ENCODE measurements around the gene SHFL. TPM values are rescaled to one million over a fixed set of nuclear protein-coding genes. Genes with fewer than 3 reads are reported as not detected.

The SHFL gene
- total RNA-seq, 6 donors from 2014 or later, result 28.9 to 95.3 (median 39.0) TPM

GRCh38 chr19:10109528-10109927, 23.4 kb downstream of the SHFL start:
- Histone ChIP-seq H3K4me1 (peaks cover 18 to 51% (median 29%) of the 10 kb centered on the region in 4 donors), H3K27me3 (no peaks in the 10 kb centered on the region), H3K27ac (no peak overlapping the region), H3K4me3 (no peak overlapping the region), H3K9me3 (no peaks in the 10 kb centered on the region), H3K36me3 (peaks cover 14 to 55% (median 51%) of the 10 kb centered on the region in 4 donors)
- TF ChIP-seq EP300 (IDR thresholded peaks at IDR 0.05), result no peak
- TF ChIP-seq POLR2AphosphoS5 (IDR thresholded peaks at IDR 0.05), result no peak
- no peak for TF ChIP-seq POLR2A (IDR thresholded peaks at IDR 0.05)
- TF ChIP-seq CTCF (IDR thresholded peaks at IDR 0.05), result no peak
- WGBS, 2 donors, result 91 to 93% methylated on average over 5 to 14 of the region's 14 CpGs
- DNase-seq (no peak), ATAC-seq (ENCODE audit: low FRiP score in 2 of 2) (no peak)

GRCh38 chr19:10110076-10110971, 24.2 kb downstream of the SHFL start:
- DNase-seq (peak in 1 of 2 donors; percentile 79), ATAC-seq (ENCODE audit: low FRiP score in 2 of 2) (no peak)
- peaks cover 19 to 63% (median 59%) of the 10 kb centered on the region in 4 donors for H3K36me3 ChIP-seq
- no peaks in the 10 kb centered on the region for H3K9me3 ChIP-seq
- no peak overlapping the region for H3K4me3 ChIP-seq
- peaks cover 18 to 51% (median 24%) of the 10 kb centered on the region in 4 donors for H3K4me1 ChIP-seq
- no peak overlapping the region for H3K27ac ChIP-seq
- no peak for TF ChIP-seq POLR2A (IDR thresholded peaks at IDR 0.05)
- TF ChIP-seq CTCF (IDR thresholded peaks at IDR 0.05), result no peak
- no peak for TF ChIP-seq POLR2AphosphoS5 (IDR thresholded peaks at IDR 0.05)
- 87 to 91% methylated on average over 24 to 44 of the region's 44 CpGs for WGBS, 2 donors
- no peaks in the 10 kb centered on the region for H3K27me3 ChIP-seq

GRCh38 chr19:10110972-10111317, 24.8 kb downstream of the SHFL start:
- WGBS, 2 donors, result 85 to 91% methylated on average over 11 to 19 of the region's 19 CpGs
- Histone ChIP-seq H3K36me3 (peaks cover 25 to 69% (median 65%) of the 10 kb centered on the region in 4 donors), H3K4me1 (peaks cover 13 to 47% (median 19%) of the 10 kb centered on the region in 4 donors), H3K9me3 (no peaks in the 10 kb centered on the region), H3K27me3 (no peaks in the 10 kb centered on the region), H3K27ac (peak overlapping the region in 1 of 4 donors; percentile 32), H3K4me3 (no peak overlapping the region)
- TF ChIP-seq CTCF (IDR thresholded peaks at IDR 0.05) (no peak), POLR2AphosphoS5 (IDR thresholded peaks at IDR 0.05) (no peak), EP300 (IDR thresholded peaks at IDR 0.05) (no peak), POLR2A (IDR thresholded peaks at IDR 0.05) (no peak)
- ATAC-seq (ENCODE audit: low FRiP score in 2 of 2) (no peak), DNase-seq (peak in 1 of 2 donors; percentile 73)

- no peak for DNase-seq
- peak within 1 kb of the TSS in 3 of 4 donors; percentile 32 to 69 (median 51) for H3K27ac ChIP-seq
- ATAC-seq (ENCODE audit: low FRiP score in 2 of 2), result no peak
- no peak for TF ChIP-seq CTCF (IDR thresholded peaks at IDR 0.05)
- TF ChIP-seq EP300 (IDR thresholded peaks at IDR 0.05), result no peak
- TF ChIP-seq POLR2AphosphoS5 (IDR thresholded peaks at IDR 0.05), result no peak
- TF ChIP-seq POLR2A (IDR thresholded peaks at IDR 0.05), result no peak
- peaks cover 13 to 47% (median 19%) of the 10 kb centered on the region in 4 donors for H3K4me1 ChIP-seq
- peak within 1 kb of the TSS in 2 of 4 donors; percentile 14 to 23 for H3K4me3 ChIP-seq
- 54 to 85% methylated on average over 5 to 8 of the region's 8 CpGs for WGBS, 2 donors
- H3K27me3 ChIP-seq, result no peaks in the 10 kb centered on the region
- H3K36me3 ChIP-seq, result peaks cover 30 to 74% (median 70%) of the 10 kb centered on the region in 4 donors
- no peaks in the 10 kb centered on the region for H3K9me3 ChIP-seq
Measured at GRCh38 chr19:10111405-10111811, 25.3 kb downstream of the SHFL start, which contains the start of gene P2RY11. TSS of gene P2RY11 (plus strand) at chr19:10111693. CDS start at chr19:10111722, 29 bp downstream.
